Body of pancreas (tissue), 4 donors: ENCODE measurements around the gene GRAMD2A.

Experiments
- CTCF ChIP-seq, 7 experiments: fragments of 450-650 bp in 4 of 7; fragments of 200-600 bp in 3 of 7; sonication (generic) in 3 of 7; IDR thresholded peaks; one replicate each; pipeline ENCODE4 v1.5.1; 2016 to 2019; ENCODE audit warnings: antibody characterized with exemption in 7 of 7
- POLR2A ChIP-seq, 3 donors: fragments of 450-650 bp; IDR thresholded peaks; one replicate each; pipeline ENCODE4 v1.6.1; 2016; ENCODE audit warnings: antibody characterized with exemption in 3 of 3, mild to moderate bottlenecking in 2 of 3

GRCh38 chr15:72222393-72222792, 24.8 kb upstream of the GRAMD2A start:
- TF ChIP-seq POLR2A (IDR thresholded peaks at IDR 0.05) (no peak), CTCF (IDR thresholded peaks at IDR 0.05) (no peak)
